8988T (cell line): ENCODE results near the gene AKR1E2.
"Not testable (repeated sequence)": the region's sequence is repeated elsewhere in the genome, so short reads cannot be mapped to it uniquely, and the experiment has no call there.

Experiments
- DNase-seq: peaks from one replicate; pipeline ENCODE4 v3.0.0; 2011

Gene AKR1E2

DNA sequence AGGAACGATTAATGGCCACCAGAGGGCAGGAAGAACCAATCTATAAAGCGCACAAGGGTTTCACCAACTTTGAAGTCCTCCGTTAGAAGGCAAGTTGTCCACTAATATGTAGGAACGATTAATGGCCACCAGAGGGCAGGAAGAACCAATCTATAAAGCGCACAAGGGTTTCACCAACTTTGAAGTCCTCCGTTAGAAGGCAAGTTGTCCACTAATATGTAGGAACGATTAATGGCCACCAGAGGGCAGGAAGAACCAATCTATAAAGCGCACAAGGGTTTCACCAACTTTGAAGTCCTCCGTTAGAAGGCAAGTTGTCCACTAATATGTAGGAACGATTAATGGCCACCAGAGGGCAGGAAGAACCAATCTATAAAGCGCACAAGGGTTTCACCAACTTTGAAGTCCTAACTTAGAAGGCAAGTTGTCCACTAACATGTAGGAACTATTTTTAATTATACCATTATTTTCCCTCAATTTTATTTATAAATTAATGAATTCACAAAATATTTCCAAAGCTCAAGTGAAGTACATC lies 10.3 kb upstream of the AKR1E2 start:
- not testable (repeated sequence) for DNase-seq

DNA sequence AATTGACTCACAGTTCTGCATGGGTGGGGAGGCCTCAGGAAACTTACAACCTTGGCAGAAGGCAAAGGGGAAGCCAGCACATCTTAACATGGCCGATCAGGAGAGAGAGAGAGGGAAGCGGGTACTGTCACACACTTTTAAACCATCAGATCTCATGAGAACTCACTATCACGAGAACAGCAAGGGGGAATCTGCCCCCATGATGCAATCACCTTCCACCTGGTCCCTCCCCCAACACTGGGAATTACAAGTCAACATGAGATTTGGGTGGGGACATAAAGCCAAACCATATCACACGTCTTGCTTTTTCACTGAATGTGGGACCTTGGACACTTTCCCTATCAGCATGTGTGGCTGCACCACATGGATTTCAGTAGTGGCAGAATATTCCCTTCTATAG lies 9.0 kb upstream of the AKR1E2 start:
- DNase-seq = no peak

DNA sequence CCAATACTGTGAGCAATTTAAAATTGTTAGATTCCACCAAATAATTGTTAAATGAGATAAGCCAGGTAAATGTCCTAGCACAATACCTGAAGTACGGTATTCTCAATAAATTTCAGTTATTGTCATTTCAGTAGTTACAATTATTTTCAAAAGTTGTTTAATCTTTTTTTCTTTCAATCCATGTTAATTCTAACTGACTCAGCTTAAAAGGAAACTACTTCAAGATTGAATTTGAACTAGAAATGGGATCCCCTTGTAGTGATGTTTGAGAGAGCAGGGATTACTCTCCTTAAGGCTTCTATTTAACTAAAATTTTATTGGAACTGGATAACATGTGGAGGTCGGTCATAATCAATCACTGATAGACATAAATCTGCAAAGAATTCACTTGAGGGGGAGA lies 6.9 kb upstream of the AKR1E2 start:
- no peak for DNase-seq

DNA sequence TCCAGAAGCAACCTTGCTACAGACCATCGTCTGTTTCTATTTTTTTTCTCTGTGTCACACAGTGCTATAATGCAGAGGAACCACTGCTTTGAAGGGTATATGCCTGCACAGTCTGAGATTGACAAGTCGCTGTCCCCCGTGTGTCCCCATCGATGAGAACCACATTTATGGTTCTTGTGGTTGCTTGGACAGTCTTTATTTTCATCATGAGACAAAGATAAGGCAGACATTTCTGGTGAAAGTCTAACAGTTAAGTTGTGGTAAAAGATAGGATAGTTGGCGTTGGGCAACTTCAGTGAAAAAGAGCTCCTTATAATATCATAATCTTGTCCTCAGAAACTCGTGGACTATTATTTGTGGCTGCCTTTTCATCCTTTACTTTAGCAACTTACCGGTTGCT lies 6.3 kb upstream of the AKR1E2 start:
- DNase-seq = no peak

DNA sequence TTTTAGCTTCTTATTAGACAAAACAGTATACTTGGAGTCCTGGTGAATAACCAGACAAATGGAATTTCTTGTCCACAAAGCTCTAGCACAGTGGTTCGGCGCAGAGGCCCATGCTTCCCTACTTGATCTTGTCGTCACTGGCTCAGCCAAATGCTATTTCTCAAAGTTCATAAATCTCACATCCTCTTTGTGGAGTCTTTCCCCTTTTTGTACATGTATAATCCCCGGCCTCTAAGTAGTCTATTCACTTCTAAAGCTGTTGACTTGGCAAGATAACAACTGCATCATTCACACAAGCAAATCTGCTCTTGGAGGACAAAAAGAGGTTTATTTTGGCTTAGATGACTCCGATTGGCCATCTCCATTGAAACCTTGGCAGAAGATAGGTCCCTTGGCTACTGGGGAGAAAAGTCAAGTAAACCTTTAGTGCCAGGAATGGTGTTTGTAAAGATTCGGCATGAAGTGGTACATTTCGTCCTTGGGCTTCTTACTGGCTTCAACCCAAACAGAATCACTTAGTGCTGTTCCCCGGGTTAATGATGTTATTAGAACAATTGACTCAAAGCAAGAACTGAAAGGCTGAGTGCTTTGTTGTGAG lies 5.1 kb upstream of the AKR1E2 start:
- no peak for DNase-seq

DNA sequence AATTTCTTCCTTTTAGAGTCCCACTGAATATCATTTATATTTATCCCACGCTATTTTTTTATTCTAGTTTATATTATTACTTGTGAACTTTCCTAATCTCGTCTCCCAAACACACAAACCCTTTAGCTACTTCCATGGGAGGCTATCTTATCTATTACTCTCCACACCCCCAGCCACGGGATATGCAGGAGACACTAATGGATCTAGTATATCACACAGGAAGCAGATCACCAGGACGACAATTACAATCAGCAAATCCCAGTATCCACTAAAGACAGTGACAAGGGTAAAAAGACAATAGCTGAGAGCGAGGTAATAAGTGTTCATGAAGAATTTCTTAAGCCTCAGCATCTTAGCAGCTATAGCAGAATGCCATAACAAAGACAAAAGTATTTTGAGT lies 3.8 kb upstream of the AKR1E2 start:
- DNase-seq = no peak

DNA sequence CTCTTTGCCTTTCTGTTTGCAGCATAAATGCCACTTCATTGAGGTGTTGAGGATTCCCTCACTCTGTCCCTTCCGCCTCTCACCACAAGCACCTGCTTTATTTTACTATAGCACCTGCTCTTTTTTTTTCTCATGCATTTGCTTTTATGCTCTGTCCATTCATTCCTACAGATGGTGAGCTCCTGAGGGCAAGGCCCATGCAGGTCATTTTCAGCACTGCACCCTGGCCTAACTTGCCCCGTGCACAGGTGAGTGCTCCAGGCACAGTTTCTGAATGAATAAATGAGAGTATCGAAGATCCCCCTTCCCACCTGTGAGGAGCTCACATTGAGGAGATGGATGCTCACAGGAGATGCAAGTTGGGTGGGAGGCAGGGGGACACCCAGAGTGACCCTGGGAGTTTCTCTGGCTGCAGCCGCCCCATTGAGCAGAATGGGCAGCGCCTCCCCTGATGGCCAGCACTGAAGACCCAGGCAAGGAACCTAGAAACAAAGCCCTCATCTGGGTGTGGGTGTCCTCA lies 1.2 kb upstream of the AKR1E2 start:
- DNase-seq = no peak

DNA sequence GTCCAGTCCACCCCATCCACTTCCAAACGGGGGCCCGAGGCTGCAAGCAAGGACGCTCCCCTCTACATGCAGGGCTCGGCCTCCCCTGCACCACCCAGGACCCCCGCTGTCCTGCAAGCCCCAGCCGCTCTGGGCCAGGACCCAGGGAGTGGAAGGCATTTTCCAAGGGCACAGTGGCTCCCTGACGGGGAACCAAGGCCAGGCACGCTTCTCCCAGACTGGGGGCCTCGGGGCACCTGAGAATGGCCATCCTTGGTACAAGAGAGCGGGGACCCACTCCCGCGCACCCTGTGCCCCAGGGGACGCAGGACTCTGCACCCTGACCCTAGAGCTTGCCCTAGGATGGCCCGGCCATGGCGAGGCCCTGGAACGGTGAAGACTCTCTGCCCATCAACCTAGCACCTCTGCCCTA lies 545 bp upstream of the AKR1E2 start:
- no peak for DNase-seq

DNA sequence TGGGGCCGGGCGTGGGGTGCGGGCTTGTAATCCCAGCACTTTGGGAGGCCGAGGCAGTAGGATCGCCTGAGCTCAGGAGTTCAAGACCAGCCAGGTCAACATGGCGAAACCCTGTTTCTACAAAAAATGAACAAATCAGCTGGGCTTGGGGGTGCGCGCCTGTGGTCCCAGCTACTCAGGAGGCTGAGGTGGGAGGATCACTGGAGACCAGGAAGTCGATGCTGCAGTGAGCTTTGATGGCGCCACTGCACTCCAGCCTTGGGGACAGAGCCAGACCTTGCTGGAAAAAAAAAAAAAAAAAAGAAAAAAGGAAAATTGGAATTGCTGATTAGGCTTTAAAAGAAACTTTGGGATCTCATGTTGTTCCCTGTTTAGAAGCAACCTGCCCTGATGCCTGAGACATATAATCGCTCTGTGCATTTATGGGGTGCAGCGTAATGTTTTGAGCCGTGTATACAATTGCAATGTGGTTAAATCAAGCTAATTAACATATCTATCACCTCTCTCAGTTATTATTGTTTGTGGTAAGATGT lies 851 bp downstream of the AKR1E2 start:
- DNase-seq = no peak

DNA sequence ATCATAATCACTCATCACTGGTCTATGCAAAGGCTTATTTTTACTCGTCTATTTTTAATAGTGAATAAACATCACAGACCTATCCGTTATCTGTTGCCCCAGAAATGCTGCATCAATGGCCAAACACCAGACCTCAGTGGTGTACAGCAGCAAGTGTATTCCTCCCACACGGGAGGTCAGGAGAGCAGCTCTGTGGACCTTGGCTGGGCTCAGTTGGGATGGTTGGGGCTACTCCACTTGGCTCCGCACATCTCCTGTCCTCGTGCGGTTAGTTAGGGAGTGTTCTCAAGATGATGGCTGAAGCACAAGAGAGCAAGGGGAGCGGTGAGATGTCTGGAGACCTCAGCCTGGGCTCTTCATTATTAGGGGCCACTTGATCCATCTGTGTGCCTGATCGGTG lies 2.0 kb downstream of the AKR1E2 start:
- DNase-seq = no peak

DNA sequence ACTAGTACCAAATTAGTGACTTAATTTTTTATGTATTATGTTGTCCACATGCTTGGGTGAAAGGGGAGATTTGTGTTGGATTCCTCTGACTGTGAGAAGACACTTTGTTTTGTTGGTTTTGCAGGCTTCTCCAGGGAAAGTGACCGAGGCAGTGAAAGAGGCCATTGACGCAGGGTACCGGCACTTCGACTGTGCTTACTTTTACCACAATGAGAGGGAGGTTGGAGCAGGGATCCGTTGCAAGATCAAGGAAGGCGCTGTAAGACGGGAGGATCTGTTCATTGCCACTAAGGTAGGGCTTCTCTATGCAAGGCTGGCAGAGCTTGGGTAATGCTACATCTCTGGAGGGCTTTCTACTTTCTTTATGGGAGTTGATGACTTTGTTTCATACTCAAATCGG lies 4.5 kb downstream of the AKR1E2 start:
- DNase-seq = no peak

DNA sequence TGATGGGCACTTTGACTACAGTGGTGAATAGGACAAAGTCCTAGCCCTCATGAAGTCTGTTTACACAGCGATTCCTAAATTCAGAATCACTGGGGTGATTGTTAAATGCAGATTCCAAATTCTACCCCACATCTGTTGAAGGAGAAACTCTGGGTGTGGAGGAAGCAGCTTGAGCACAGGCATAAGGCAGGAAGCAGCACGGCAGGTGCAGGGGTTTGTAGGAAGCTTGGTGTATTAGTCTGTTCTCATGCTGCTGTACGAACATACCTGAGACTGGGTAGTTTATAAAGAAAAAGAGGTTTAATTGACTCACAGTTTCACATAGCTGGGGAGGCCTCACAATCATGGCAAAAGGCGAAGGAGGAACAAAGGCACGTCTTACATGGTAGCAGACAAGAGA lies 5.1 kb downstream of the AKR1E2 start:
- no peak for DNase-seq

DNA sequence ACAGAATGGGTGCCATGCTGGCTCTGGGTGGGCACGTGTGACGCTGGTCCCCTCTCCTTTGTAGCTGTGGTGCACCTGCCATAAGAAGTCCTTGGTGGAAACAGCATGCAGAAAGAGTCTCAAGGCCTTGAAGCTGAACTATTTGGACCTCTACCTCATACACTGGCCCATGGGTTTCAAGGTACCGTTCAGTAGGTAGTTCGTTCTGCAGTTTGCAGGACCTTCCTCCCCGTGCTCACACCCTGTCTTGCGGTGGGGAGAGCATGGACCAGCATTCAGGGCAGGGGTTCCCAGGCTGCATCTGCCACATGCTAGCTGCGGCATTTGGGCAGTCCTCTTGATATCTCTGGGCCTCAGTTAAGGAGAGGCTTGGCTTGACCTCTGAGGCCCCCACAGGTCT lies 7.3 kb downstream of the AKR1E2 start:
- DNase-seq = no peak

DNA sequence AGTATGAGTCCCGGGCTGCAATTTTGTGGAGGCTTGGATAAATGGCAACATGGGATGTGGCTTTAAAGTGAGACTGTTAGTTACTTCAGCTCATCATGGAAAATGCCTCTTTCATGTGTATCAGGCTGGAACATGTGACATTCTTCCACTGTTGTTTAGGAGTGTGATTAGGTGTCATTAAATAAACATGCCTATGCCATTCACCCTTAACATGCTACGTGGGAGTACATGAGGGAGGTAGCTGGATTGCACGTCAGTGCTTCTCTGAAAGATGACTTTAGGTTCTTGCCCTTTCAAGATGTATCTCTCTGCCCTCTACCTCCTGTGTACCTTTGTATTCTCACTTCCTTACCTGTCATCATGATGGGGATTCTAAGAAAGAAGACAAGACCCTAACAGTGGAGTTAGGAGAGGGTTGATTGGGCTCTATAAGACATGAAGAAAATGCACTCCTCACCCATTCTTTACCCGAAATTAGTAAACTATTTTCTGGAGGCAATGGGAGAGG lies 8.9 kb downstream of the AKR1E2 start:
- no peak for DNase-seq

DNA sequence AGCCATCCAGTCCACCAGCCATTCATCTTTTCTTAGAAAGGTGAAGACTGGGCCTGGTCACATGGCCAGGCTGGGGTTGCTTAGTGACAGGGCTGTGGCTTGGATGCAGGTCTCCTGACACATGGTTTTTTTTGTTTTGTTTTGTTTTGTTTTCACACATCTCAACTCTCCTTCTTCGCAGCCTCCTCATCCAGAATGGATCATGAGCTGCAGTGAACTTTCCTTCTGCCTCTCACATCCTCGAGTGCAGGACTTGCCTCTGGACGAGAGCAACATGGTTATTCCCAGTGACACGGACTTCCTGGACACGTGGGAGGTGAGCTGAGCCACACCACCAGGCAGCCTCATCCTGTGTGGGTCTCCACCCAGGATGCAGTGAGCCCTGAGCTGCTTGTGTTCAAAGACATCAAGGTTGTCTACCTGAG lies 9.5 kb downstream of the AKR1E2 start:
- DNase-seq = no peak

DNA sequence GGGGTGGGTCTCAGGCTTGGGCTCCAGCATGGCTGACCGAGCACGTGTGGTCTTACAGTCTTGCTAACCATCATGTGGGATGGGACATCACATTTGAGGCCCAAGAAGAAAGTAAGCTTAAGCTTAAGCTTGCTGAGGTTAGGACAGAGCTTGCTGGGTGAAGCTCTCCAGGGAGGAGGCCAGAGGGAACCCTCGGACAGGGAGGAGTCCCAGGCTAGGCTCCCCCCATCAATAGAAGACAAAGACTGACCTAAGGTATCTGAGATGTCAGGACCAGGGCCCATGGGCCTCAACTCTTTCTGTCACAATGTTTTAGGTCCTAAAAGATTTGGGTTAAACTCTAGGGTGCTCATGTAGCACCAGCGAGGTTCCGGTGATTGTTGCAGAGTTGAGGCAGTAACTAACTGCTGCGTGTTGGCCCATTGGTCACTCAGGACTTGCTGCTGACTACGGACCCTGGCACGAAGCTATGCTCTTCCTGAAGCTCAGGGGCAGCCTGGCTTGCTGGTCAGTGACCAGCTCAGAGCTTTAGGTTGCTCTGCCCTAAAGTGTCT lies 10.5 kb downstream of the AKR1E2 start:
- no peak for DNase-seq

DNA sequence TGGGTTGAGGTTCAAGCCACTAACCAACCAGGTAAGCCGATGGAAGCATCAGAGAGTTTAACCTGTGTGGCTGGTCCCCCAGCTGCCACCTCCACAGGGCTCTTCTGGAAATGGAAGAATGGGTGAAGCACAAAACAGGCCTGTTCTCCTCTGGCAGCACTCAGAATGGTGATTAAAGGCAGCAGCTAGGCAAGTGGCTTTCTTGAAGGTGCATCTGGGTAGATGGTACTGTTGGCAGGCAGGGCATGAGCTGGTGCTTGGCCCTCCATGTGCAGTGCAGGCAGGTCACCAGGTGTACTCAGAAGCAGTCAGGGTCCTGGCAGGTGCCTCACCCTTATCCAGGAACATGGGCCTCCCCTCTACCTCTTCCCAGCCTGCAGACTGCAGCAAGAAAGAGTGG lies 11.5 kb downstream of the AKR1E2 start:
- DNase-seq = no peak

DNA sequence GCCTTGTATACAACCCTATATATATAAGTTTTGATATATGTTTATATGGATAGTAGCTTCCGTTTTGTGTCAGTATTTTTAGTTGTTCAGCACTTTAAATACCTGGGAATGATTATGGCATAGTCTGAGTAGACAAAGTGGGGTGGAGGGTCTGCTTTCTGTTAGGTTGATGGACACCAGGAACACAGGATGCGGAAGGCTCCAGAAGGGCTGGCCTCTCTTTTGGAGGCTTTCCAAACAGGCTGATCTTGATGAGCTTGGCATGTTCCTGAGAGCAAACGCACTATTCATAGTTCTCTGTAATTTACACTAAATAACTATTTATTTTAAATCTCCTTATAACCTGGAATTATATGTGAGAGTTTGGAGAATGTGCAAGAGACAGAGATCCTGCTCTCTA lies 12.7 kb downstream of the AKR1E2 start:
- no peak for DNase-seq

DNA sequence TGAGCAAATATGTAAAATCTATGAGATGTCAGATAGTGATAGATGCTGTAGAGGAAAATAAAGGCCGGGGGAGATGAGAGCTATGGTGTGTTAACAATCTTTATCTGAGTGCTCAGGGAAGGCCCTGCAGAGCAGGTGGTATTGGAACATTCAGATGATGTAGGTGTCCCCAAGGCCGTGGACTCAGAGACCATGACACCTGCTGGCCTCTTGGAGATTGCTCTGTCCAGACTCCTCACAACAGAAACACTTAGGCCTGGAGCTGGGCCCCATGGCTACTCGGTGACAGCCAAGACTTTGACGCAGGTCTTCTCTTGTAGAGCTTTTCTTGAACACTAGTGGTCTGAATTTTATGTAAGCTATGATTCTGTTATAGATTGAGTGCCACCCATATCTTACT lies 13.3 kb downstream of the AKR1E2 start:
- no peak for DNase-seq

DNA sequence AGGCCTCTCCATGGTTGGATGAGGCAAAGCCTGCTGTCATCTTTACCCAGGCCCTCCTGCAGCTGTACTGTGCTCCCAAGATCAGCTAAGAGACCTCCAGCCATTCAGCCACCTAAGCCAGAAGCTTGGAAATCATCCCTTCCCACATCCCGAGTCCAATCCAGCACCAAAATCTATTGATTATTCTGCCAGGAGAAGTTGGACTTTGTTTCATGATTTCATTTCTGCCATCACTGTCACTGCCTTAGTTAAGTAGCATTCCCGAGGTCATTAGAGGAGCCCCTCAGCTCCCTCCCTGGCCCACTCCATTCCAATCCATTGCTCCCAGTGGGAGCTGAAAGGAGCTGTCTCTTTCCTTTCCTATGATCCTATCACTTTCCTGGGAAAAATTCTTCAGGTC lies 14.1 kb downstream of the AKR1E2 start:
- DNase-seq = no peak

DNA sequence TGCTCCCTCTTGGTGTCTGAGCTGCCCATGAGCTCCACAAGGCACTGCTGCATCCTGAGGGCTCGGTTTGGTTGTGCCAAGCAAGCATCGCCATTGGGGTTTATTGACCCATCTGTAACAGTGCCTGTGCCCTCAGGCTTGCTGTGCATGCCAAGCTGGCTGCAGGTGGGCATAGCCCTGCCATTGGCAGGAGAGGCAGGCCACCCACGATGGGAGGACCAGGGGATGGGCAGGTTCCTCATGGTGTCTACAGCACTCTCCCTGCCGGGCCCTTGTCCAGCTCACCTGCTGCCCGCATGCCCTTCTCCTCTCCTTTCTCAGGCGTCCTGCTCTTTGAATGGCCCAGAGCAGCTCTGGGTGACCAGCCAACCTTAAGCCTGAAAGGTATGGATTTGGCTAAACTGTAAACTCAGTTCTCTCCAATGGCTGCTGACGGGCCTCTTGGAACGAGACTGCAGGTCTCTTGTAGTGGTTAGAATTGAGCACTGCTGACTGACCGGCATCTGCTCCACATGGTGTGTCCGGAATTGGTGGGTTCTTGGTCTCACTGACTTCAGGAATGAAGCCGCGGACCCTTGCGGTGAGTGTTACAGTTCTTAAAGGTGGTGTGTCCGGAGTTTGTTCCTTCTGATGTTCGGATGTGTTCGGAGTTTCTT lies 17.6 kb downstream of the AKR1E2 start:
- no peak for DNase-seq

DNA sequence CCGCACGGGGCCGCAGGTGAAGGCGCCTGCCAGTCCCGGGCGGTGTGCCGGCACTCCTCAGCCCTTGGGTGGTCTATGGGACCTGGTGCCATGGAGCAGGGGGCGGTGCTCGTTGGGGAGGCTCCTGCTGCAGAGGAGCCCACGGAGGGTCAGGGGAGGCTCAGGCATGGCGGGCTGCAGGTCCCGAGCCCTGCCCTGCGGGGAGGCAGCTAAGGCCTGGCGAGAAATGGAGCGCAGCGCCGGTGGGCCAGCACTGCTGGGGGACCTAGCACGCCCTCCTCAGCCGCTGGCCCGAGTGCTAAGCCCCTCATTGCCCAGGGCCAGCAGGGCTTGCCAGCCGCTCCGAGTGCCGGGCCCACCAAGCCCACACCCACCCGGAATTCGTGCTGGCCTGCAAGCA lies 18.9 kb downstream of the AKR1E2 start:
- DNase-seq = no peak

DNA sequence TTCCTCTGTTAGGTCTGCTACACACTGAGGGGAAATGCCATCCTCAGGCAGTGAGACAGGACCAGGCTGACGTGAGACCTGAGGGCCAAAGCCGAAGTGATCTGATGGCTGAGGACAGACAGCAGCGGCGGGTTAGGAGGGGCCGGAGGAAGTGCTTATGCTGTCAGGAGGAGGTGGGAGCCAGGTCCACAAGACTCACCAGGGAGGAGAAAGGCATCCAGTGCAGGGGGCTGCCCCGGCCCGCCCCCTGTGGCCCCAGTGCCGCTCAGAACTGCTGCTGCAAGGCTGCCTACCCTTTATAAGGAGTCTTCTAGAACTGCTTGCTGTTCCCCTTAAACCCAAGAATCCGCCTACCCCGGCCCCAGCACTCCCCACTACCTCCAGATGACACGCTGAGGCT lies 19.8 kb downstream of the AKR1E2 start:
- no peak for DNase-seq

DNA sequence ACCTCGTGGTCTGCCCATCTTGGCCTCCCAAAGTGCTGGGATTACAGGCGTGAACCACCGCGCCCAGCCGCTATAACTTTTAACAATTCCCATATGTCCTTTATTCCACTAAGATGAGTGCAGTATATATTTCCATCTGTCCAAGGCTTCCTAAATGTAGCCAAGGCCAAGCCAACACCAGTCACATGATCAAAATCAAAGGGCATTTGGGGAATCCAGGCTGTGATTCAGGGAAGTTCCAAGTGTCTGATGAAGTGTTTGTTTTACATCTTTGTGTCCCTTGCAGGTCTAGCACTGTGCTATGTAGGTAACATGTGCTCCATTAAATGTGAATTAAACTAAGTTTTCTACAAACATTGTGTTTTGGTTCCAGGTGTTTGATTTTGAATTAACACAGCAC lies 20.8 kb downstream of the AKR1E2 start:
- DNase-seq = no peak
